ENCODE measurements around the gene IGSF22.

IGSF22 gene

DNA sequence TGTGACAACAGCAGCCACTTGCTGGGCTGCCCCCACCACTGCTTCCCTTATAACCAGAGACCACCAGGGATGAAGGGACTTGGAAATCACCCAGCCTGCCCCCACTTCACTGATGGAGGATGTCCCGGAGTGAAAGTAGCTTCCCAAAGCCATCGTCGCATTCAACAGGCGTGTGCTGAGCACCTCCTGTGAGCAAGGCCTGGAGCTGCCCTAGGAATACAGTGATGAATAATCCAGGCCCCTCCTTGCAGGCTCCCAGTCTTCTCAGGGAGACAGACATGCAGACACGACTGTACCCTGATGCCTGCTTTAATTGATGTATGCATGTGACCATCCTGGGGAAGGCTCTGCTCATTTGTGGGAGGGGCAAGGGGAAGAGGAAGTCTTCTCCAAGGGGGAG, 43.0 kb upstream of the IGSF22 start:
- H3K36me3 ChIP-seq (ENCODE audit: insufficient read depth, low read length) = no peaks in the 10 kb centered on the region
- no peak overlapping the region for H3K27ac ChIP-seq
- H3K9ac ChIP-seq (ENCODE audit: insufficient read length) = no peak overlapping the region
- H3K4me3 ChIP-seq = no peak overlapping the region
- H3K9me3 ChIP-seq (ENCODE audit: low read depth, low read length) = no peaks in the 10 kb centered on the region
- TF ChIP-seq EZH2 (IDR thresholded peaks at IDR 0.05) (no peak), POLR2AphosphoS5 (IDR thresholded peaks at IDR 0.05; ENCODE audit: borderline replicate concordance, low read depth, low read length) (no peak), FOXP2 (optimal IDR thresholded peaks at IDR 0.05; ENCODE audit: control extremely low read depth, extremely low read length, insufficient read depth) (no peak)
- no peak for DNase-seq (ENCODE audit: low read depth, low spot score)

DNA sequence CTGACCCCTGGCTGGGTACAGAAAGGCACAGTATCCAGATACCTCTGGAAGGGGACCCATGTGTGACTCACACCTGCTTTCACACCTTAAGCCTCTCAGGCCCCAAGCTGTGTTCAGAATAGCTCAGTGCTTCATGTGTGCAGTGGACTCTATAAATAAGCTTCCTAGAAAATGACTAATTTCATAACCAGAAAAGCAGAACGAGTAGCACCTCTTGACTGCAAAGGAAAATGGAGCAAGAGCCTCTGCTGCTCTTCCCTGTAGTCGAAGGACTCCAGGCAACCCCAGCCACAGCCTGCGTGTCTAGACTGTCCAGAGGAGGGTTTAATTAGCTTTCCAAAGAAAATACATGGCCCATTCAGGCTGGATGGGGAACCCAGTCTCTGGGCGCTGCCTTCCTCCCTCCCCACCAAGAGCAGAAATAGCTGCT, 42.5 kb upstream of the IGSF22 start:
- Histone ChIP-seq H3K9me3 (ENCODE audit: low read depth, low read length) (no peaks in the 10 kb centered on the region), H3K36me3 (ENCODE audit: insufficient read depth, low read length) (no peaks in the 10 kb centered on the region), H3K4me3 (no peak overlapping the region), H3K9ac (ENCODE audit: insufficient read length) (no peak overlapping the region), H3K27ac (no peak overlapping the region)
- DNase-seq (ENCODE audit: low read depth, low spot score) = no peak
- TF ChIP-seq FOXP2 (optimal IDR thresholded peaks at IDR 0.05; ENCODE audit: control extremely low read depth, extremely low read length, insufficient read depth) = no peak

DNA sequence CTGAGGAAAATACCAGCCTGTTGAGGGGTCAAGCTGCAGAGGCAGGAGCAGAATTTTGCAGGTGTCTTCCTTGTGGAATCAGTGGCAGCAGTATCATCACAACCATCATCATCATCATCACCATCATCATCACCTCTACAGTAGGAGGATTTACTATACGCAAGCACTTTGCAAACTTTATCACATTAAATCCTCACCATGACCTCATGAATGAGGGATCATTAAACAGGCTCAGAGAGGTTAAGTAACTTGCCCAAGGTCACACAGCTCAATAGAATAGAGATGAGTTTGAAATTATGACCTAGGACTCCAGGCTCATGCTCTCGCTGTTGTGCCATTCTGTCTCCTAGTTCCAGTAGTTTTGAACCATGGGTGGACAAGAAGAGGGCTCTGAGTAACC, 40.0 kb upstream of the IGSF22 start:
- no peak for TF ChIP-seq POLR2AphosphoS5 (IDR thresholded peaks at IDR 0.05; ENCODE audit: borderline replicate concordance, low read depth, low read length)
- TF ChIP-seq EZH2 (IDR thresholded peaks at IDR 0.05) = no peak
- TF ChIP-seq FOXP2 (optimal IDR thresholded peaks at IDR 0.05; ENCODE audit: control extremely low read depth, extremely low read length, insufficient read depth) = no peak
- Histone ChIP-seq H3K9me3 (ENCODE audit: low read depth, low read length) (no peaks in the 10 kb centered on the region), H3K4me3 (no peak overlapping the region), H3K9ac (ENCODE audit: insufficient read length) (no peak overlapping the region), H3K27ac (no peak overlapping the region), H3K36me3 (ENCODE audit: insufficient read depth, low read length) (no peaks in the 10 kb centered on the region)
- DNase-seq (ENCODE audit: low read depth, low spot score) = no peak

DNA sequence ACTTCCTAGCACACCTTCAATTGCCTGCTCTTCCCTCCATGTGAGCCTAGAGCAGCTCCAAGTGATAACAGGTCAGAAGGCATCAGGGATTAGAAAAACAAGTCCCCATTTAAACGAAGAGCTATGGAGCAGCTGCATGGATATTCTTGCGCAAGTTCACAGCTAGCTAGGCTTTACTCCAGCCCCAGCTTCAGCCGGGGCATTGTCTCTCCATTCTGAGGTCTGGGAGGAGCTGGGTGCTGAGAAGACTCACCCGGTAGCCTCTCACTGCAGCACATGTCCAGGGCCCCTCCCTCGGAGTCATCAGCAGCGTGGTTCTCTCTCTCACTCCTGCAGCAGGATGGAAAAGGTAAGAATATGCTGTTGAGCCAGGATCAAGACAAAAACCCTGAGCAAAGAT, 39.6 kb upstream of the IGSF22 start:
- DNase-seq (ENCODE audit: low read depth, low spot score) = no peak
- Histone ChIP-seq H3K36me3 (ENCODE audit: insufficient read depth, low read length) (no peaks in the 10 kb centered on the region), H3K9ac (ENCODE audit: insufficient read length) (no peak overlapping the region), H3K9me3 (ENCODE audit: low read depth, low read length) (no peaks in the 10 kb centered on the region), H3K4me3 (no peak overlapping the region), H3K27ac (no peak overlapping the region)
- TF ChIP-seq POLR2AphosphoS5 (IDR thresholded peaks at IDR 0.05; ENCODE audit: borderline replicate concordance, low read depth, low read length) (no peak), EZH2 (IDR thresholded peaks at IDR 0.05) (no peak), FOXP2 (optimal IDR thresholded peaks at IDR 0.05; ENCODE audit: control extremely low read depth, extremely low read length, insufficient read depth) (no peak)

DNA sequence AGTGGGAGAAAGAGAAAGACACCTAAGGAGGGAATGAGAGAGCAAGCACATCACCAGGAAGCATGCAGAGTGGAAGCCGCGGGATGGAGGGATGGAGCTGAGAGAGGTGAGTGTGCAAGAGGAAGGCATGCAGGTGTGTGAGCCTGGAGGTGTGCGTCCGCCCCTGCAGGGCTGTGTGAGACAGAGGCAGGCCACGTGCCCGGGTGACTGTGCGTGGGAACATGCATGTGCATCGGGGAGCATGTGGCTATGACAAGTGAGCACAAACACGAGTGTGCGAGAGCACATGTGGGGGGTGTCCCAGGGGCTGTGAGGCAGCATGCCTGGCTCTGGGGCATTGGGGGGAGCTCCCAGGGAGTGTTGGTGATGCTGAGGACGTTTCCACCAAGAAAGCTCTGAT, 35.8 kb upstream of the IGSF22 start:
- no peak for DNase-seq (ENCODE audit: low read depth, low spot score)
- TF ChIP-seq POLR2AphosphoS5 (IDR thresholded peaks at IDR 0.05; ENCODE audit: borderline replicate concordance, low read depth, low read length) = no peak
- TF ChIP-seq EZH2 (IDR thresholded peaks at IDR 0.05) = no peak
- TF ChIP-seq FOXP2 (optimal IDR thresholded peaks at IDR 0.05; ENCODE audit: control extremely low read depth, extremely low read length, insufficient read depth) = no peak
- Histone ChIP-seq H3K9ac (ENCODE audit: insufficient read length) (no peak overlapping the region), H3K27ac (no peak overlapping the region), H3K4me3 (no peak overlapping the region), H3K9me3 (ENCODE audit: low read depth, low read length) (no peaks in the 10 kb centered on the region), H3K36me3 (ENCODE audit: insufficient read depth, low read length) (no peaks in the 10 kb centered on the region)

DNA sequence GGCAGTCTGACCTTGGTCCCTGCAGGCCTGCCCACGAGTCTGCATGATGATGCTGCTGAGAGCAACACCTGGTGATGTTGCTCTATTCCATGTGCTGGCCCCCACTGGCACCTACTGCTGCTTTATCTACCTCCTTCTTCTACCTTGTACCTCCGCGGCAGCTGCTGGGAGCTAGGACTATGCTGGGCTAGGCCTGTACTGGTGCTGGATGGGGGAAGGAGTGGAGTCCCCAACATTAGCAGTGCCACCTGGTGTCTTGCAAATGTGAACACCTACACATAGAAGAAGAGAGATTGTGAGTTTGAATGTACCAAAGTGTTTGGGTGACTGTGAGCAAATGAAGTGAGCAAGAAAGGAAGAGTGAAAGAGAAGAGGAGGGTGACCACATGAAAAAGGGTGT, 35.2 kb upstream of the IGSF22 start:
- Histone ChIP-seq H3K9me3 (ENCODE audit: low read depth, low read length) (no peaks in the 10 kb centered on the region), H3K36me3 (ENCODE audit: insufficient read depth, low read length) (no peaks in the 10 kb centered on the region), H3K27ac (no peak overlapping the region), H3K4me3 (no peak overlapping the region), H3K9ac (ENCODE audit: insufficient read length) (no peak overlapping the region)
- TF ChIP-seq POLR2AphosphoS5 (IDR thresholded peaks at IDR 0.05; ENCODE audit: borderline replicate concordance, low read depth, low read length) (no peak), FOXP2 (optimal IDR thresholded peaks at IDR 0.05; ENCODE audit: control extremely low read depth, extremely low read length, insufficient read depth) (no peak), EZH2 (IDR thresholded peaks at IDR 0.05) (no peak)
- DNase-seq (ENCODE audit: low read depth, low spot score) = no peak

DNA sequence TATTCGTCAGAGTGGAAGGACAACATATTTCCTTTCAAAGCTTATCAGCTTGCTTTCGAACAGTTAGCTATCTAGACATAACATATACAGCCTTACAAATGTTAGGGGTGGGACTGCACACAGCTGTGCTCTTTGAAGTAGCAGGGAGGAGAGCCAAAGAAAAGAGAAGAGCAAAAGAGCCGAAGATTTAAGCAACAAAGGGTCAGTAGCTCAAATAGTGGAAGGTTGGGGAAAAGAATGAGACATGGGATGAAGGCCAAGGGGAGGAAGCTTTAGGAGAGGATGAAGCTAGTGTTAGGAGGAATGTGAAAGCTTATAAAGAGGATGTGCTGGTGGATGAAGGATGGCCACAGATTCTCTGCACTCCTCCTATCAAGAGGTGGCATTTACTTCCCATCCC, 31.8 kb upstream of the IGSF22 start:
- Histone ChIP-seq H3K4me3 (no peak overlapping the region), H3K27ac (no peak overlapping the region), H3K9me3 (ENCODE audit: low read depth, low read length) (no peaks in the 10 kb centered on the region), H3K9ac (ENCODE audit: insufficient read length) (no peak overlapping the region), H3K36me3 (ENCODE audit: insufficient read depth, low read length) (no peaks in the 10 kb centered on the region)
- no peak for TF ChIP-seq FOXP2 (optimal IDR thresholded peaks at IDR 0.05; ENCODE audit: control extremely low read depth, extremely low read length, insufficient read depth)
- no peak for TF ChIP-seq POLR2AphosphoS5 (IDR thresholded peaks at IDR 0.05; ENCODE audit: borderline replicate concordance, low read depth, low read length)
- TF ChIP-seq EZH2 (IDR thresholded peaks at IDR 0.05) = no peak
- no peak for DNase-seq (ENCODE audit: low read depth, low spot score)

DNA sequence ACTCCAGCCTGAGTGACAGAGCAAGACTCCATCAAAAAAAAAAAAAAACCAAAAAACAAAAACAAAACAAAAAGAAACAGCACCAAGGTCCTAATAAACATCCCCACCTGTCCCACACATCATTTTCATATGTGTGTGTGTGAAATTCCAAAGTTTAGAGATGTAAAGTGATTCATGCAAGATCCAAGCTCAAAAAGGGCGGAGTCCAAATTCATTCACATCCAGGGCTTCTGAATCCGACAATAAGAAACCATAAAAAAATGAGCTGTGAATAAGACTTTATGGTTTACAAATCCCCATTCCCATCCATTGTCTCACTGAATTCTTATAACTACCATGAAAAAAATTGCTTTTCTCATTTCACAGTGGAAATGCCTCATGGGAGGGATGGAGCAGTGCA, 30.9 kb upstream of the IGSF22 start:
- no peak overlapping the region for H3K4me3 ChIP-seq
- no peak for DNase-seq (ENCODE audit: low read depth, low spot score)
- H3K9me3 ChIP-seq (ENCODE audit: low read depth, low read length) = no peaks in the 10 kb centered on the region
- no peak overlapping the region for H3K27ac ChIP-seq
- no peak overlapping the region for H3K9ac ChIP-seq (ENCODE audit: insufficient read length)
- no peak for TF ChIP-seq FOXP2 (optimal IDR thresholded peaks at IDR 0.05; ENCODE audit: control extremely low read depth, extremely low read length, insufficient read depth)
- TF ChIP-seq POLR2AphosphoS5 (IDR thresholded peaks at IDR 0.05; ENCODE audit: borderline replicate concordance, low read depth, low read length) = no peak
- TF ChIP-seq EZH2 (IDR thresholded peaks at IDR 0.05) = no peak
- no peaks in the 10 kb centered on the region for H3K36me3 ChIP-seq (ENCODE audit: insufficient read depth, low read length)

DNA sequence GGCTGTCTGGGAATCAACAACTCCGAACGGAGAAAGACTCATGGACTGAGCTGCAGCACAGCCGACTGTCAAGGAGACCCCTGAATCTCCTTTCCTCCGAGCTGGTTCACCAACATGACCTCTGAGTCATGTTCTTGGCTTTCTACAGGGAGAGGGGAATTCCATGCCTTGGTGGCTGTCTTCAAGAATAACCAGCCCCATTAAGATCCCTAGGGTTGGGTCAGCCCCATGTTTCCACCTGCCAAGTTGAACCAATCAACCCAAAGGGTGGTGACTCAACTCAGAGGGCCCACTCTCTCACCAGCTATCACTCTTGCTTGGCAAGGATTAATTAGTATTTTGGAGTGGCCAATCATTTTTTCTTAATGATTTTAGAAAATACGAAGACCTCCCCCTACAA, 28.3 kb upstream of the IGSF22 start:
- no peak overlapping the region for H3K9ac ChIP-seq (ENCODE audit: insufficient read length)
- no peak overlapping the region for H3K4me3 ChIP-seq
- H3K9me3 ChIP-seq (ENCODE audit: low read depth, low read length) = no peaks in the 10 kb centered on the region
- H3K36me3 ChIP-seq (ENCODE audit: insufficient read depth, low read length) = no peaks in the 10 kb centered on the region
- DNase-seq (ENCODE audit: low read depth, low spot score) = no peak
- no peak for TF ChIP-seq POLR2AphosphoS5 (IDR thresholded peaks at IDR 0.05; ENCODE audit: borderline replicate concordance, low read depth, low read length)
- no peak for TF ChIP-seq EZH2 (IDR thresholded peaks at IDR 0.05)
- no peak for TF ChIP-seq FOXP2 (optimal IDR thresholded peaks at IDR 0.05; ENCODE audit: control extremely low read depth, extremely low read length, insufficient read depth)
- H3K27ac ChIP-seq = no peak overlapping the region
